PC-9 (cell line): ENCODE data around the gene PARK7.

Experiments used
- EZH2 ChIP-seq: fragments of 200-600 bp; sonication (generic); IDR thresholded peaks from 2 replicates; pipeline ENCODE4 v1.8.0; 2017; ENCODE audit warnings: antibody characterized with exemption, low read depth
- TF ChIP-seq, protein P1 (sequence below): fragments of 200-600 bp; sonication (generic); conservative IDR thresholded peaks from 2 replicates; pipeline ENCODE4 v1.6.1; 2017; ENCODE audit warnings: mixed run types, antibody characterized with exemption, mild to moderate bottlenecking, moderate library complexity

DNA sequence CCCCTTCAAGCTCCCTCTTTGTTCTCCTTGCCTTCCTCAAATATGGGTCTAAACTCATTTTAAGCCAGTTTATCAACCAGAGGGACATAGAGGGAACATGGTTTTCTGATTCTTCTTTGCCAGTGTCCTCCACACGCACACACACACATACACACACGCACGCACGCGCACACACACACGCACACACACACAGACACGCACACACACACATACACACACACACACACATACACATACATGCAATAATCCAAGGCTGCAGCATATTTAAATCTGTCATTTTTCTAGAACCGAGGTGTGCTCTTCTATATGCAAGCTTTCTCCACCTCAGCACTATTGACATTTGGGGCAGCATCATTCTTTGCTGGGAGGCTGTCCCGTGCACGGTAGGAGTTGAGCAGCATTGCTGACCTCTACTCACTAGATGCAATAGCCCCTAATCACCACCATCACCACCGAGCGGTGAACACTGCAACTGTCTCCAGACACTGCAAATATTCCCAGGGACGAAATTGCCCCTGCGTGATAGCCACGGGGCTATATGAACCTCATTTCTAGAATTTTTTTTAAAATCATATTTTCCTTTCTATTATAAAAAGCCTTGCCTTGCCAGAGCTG lies 28.9 kb upstream of the PARK7 start:
- TF ChIP-seq, protein P1, sequence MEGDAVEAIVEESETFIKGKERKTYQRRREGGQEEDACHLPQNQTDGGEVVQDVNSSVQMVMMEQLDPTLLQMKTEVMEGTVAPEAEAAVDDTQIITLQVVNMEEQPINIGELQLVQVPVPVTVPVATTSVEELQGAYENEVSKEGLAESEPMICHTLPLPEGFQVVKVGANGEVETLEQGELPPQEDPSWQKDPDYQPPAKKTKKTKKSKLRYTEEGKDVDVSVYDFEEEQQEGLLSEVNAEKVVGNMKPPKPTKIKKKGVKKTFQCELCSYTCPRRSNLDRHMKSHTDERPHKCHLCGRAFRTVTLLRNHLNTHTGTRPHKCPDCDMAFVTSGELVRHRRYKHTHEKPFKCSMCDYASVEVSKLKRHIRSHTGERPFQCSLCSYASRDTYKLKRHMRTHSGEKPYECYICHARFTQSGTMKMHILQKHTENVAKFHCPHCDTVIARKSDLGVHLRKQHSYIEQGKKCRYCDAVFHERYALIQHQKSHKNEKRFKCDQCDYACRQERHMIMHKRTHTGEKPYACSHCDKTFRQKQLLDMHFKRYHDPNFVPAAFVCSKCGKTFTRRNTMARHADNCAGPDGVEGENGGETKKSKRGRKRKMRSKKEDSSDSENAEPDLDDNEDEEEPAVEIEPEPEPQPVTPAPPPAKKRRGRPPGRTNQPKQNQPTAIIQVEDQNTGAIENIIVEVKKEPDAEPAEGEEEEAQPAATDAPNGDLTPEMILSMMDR = no peak
- TF ChIP-seq EZH2 = no peak
